GM12874 (cell line): ENCODE data around the gene RTN4RL1.

ENCODE experiments used
- TF ChIP-seq, protein P1 (sequence below): IDR thresholded peaks from 2 replicates; pipeline ENCODE4 v1.5.1; 2011; ENCODE audit warnings: low read depth, mild to moderate bottlenecking, control low read depth, low read length, moderate library complexity; ENCODE audit not compliant: insufficient read depth

Gene RTN4RL1

DNA sequence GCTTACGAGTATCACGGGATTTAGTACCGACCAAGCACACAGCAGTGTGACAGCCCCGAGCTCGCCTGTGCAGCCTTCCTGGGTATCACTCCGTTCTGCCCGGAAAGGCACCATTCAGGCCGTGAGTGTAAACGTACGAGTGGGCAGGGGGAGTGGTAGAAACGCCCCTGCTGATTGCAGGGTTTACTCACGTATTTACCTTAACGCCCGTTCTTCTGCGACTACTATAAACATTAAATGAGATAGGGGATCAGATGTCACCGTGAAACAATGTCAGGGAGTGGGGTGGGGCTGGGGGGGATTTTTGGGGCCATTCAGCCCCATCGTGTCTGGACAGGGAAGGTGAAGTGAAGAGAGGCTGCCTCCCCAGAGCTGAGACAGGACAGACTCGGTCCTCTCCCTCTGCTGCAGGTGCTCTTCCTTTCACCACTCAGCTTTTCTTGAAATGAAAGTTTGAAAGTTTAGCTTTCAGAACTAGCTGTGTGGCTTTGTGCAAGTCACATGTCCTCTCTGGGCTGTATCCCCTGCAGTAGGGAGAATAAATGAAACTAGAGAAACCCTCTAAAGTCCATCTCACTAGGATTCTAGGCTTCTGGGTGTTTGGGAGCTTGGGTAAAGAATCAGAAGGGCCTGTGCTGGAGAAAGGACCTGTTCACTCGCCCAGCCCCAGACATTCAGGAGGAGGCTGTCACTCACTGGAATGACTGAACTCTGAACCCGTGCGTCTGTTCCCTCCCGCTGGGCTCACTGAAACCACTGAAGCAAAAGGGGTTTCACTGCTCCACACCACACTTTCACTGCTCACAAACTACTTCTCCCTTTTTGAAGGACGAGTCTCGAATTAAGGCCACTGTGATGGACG lies 128.7 kb downstream of the RTN4RL1 start:
- TF ChIP-seq, protein P1, sequence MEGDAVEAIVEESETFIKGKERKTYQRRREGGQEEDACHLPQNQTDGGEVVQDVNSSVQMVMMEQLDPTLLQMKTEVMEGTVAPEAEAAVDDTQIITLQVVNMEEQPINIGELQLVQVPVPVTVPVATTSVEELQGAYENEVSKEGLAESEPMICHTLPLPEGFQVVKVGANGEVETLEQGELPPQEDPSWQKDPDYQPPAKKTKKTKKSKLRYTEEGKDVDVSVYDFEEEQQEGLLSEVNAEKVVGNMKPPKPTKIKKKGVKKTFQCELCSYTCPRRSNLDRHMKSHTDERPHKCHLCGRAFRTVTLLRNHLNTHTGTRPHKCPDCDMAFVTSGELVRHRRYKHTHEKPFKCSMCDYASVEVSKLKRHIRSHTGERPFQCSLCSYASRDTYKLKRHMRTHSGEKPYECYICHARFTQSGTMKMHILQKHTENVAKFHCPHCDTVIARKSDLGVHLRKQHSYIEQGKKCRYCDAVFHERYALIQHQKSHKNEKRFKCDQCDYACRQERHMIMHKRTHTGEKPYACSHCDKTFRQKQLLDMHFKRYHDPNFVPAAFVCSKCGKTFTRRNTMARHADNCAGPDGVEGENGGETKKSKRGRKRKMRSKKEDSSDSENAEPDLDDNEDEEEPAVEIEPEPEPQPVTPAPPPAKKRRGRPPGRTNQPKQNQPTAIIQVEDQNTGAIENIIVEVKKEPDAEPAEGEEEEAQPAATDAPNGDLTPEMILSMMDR, result no peak

DNA sequence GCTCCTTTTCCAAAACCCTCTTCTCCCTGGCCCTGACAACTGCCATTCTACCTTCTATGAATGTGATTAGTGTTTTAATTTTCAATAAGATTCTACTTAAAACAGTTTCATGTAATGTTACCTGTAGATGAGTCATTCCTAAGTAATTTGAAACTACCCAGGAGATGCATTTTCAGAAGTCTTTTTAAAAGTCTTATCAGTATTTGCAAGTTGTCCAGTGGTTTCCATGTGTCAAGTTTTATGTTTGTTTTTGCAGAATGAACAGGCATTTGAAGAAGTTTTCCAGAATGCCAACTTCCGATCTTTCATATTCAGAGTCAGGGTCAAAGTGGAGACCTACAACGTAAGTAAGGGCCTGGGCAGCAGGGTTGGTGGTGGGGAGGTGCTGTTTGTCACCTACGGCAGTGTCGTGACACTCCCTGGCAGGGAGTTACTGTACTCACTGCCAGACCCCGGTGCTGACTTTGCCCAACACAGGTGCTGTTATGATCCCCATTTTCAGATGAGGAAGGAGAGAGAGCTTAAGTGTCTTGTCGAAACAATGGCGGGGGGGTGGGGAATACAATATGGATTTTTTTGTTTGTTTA lies 130.3 kb downstream of the RTN4RL1 start:
- TF ChIP-seq, protein P1, result no peak

DNA sequence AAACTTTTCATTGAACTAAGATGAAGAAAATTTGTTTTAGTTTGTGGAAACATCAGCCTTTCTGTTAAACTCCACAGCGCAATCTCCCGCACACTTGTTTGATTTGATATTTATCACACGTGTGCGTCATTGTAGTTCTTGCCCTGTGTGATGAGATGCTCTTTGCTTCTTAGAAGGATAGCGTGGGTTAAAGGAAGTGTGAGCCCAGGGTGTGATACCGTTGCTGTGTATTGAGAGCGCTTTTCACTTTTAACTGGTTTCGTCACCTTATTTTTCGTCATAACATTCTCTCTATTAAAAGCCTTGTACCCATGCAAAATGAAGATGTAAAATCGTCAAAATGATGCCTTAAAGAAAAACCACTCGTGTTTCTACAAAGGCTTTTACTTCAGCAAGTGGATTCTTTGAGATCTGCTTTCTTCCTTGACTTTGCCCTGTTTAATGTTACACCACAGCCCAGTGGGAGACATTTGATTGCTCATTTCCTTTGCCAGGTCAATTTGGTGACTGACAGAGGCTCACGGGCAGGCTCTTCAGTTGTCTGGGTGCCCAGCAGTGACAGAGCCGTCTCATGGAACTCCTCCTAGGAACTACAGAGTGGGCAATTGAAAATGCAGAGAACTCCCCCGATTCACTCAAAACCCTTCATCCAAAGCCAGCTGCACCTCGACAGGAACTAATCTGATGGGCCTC lies 134.2 kb downstream of the RTN4RL1 start:
- TF ChIP-seq, protein P1, result no peak

DNA sequence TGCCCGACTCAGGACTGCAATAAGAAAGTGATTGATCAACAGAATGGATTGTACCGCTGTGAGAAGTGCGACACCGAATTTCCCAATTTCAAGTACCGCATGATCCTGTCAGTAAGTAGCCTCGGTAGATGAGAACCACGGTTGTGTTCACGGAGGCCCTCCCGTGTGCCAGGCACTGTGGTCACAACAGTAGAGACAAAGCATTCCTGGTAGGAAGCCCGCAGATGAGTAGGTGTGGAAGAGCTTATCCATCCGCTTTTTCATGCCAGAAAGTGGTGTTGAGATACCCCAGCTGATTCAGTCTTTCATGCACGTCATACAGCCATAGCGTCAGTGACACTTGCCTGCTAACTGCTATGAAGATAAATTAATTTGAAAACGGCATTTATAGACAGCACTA lies 136.4 kb downstream of the RTN4RL1 start:
- TF ChIP-seq, protein P1, result no peak
